ENCODE data around the gene NDUFS7.

DNA sequence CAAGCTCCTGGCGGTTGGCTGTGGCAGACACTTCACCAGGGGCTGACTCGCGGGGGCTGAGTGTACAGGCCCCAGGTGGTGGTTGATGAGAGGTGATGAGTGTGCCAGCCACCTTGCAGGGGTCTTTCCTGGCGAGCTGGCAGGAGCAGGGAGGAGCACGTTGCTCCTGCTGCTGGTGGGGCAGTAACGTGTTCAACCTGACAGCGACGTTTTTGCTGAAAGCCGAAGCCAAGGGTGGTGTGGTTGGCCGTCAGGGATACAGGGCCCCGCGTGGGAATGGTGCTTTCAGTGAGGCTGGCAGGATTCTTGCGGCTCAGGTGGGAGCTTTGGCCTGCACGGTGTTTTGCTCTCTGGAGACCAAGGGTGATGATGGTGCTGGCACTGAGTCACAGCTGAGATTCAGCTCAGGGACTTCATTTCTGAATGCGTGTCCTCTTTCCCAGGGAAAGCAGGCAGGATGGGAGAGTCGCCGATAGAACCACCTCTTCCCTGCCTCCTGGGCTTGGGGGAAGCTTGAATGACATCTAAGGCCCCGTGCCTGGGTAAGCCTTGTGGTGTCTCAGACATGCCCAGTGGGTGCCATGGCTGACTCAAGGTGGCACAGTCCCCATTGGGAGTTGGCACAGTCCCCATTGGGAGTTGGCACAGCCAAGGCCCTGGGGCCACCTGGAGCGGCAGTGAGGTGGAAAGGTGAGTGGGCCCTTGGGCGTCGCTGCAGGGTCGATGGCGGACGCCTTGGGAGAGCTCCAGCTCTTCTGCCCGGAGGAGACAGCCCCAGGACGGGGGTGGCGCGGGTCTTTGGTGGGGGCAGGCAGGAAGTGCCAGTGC, 32.5 kb downstream of the NDUFS7 start:
- TF ChIP-seq TAF1 (IDR thresholded peaks at IDR 0.05; ENCODE audit: borderline replicate concordance, low read depth, low read length) (no peak), POLR2AphosphoS5 (IDR thresholded peaks at IDR 0.05; ENCODE audit: low read depth, low read length) (peak; percentile 30; the same call in 1 of the 2 replicates), POLR2A (IDR thresholded peaks at IDR 0.05; ENCODE audit: low read depth, low read length) (no peak)
